HCEC 1CT (cell line): ENCODE measurements around the gene PPID.
"Not testable (repeated sequence)": the region's sequence is repeated elsewhere in the genome, so short reads cannot be mapped to it uniquely, and the experiment has no call there.

ENCODE experiments used
- DNase-seq: peaks from one replicate; pipeline ENCODE4 v3.0.0-alpha.2; 2017

PPID gene

GRCh38 chr4:158666892-158667291, 56.3 kb downstream of the PPID start:
- no peak for DNase-seq

GRCh38 chr4:158664806-158665205, 58.4 kb downstream of the PPID start:
- DNase-seq: no peak

- not testable (repeated sequence) for DNase-seq
Observed at GRCh38 chr4:158663707-158664625, 59.2 kb downstream of the PPID start.

GRCh38 chr4:158663255-158663654, 59.9 kb downstream of the PPID start:
- not testable (repeated sequence) for DNase-seq
